ENCODE results near the gene MRPL46.

DNA sequence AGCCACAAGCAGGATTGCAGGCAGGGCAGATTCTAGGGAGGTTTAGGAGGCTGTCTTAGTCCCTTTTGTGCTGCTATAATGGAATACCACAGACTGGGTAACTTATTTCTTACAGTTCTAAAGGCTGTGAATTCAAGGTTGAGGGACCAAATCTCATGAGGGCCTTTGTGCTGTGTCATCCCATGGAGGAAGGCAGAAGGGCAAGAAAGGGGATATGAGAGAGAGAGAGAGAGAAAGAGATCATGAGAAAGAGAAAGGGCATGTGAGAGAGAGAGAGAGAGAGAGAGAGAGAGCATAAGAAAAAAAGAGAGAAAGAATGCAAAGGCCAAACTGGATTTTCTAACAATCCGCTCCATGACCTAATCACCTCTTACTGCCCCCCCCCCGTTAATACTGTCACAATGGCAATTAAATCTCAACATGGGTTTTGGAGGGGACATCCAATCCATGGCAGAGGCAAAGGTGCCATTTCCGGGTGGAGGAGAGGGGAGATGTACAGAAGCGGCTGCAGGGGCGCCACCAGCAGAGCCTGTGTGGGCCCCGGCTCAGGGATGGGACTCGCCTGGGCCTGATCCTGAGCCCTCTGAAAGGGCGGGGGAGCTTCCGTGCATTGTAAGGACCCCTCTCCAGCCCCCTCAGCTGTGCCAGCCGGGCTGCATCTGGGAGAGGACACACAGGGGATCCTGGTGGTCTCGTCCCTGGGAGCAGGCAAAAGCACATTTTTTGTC is 20.8 kb upstream of the MRPL46 start:
- no peak for TF ChIP-seq CTCF (IDR thresholded peaks at IDR 0.05; ENCODE audit: insufficient read depth, low read length, poor library complexity, severe bottlenecking)
- no peak for TF ChIP-seq EZH2phosphoT487 (conservative IDR thresholded peaks at IDR 0.05; ENCODE audit: low read length)
